ENCODE data around the gene RIOK1.
"Not testable (repeated sequence)": the region's sequence is repeated elsewhere in the genome, so short reads cannot be mapped to it uniquely, and the experiment has no call there.

RIOK1 gene

DNA sequence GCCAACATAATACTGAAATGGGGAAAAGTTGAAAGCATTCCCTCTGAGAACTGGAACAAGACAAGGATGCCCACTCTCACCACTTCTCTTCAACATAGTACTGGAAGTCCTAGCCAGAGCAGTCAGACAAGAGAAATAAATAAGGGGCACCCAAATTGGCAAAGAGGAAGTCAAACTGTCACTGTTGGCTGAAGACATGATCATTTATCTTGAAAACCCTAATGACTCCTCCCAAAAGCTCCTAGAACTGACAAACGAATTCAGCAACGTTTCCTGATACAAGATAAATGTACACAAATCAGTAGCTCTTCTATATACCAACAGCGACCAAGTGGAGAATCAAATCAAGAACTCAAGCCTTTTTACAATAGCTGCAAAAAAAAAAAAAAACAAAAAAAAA, 37.7 kb upstream of the RIOK1 start:
- not testable (repeated sequence) for H2AFZ ChIP-seq (ENCODE audit: low read depth, low read length); H3K4me2 ChIP-seq (ENCODE audit: low read length, poor library complexity, severe bottlenecking); DNase-seq; H2BK120ac ChIP-seq (ENCODE audit: low read depth, low read length); H3K79me1 ChIP-seq (replicated peaks; ENCODE audit: low read length, poor library complexity, severe bottlenecking); H3K23ac ChIP-seq (ENCODE audit: low read length in 2 of 2); H2AK5ac ChIP-seq (ENCODE audit: low read length, severe bottlenecking); H2BK15ac ChIP-seq (ENCODE audit: low read depth, poor library complexity, severe bottlenecking); H3K36me3 ChIP-seq (ENCODE audit: control insufficient read depth in 1 of 2, insufficient read depth in 2 of 2, low read depth in 1 of 2, low read length in 2 of 2); H3K14ac ChIP-seq (ENCODE audit: low read length in 2 of 2); H3K18ac ChIP-seq (ENCODE audit: low read depth in 1 of 2, low read length in 2 of 2); H2BK12ac ChIP-seq (ENCODE audit: low read length in 2 of 2); H2BK5ac ChIP-seq (ENCODE audit: low read depth, low read length, poor library complexity, severe bottlenecking); H3K9me3 ChIP-seq (ENCODE audit: control insufficient read depth, low read length); H3K4me1 ChIP-seq (ENCODE audit: control insufficient read depth, insufficient read depth, low read depth, low read length); H3K27ac ChIP-seq (ENCODE audit: low read length, poor library complexity, severe bottlenecking); H3K27me3 ChIP-seq (ENCODE audit: control insufficient read depth in 1 of 2, insufficient read depth in 1 of 2, low read length in 2 of 2); H3K9ac ChIP-seq (ENCODE audit: low read length); H3K4ac ChIP-seq (ENCODE audit: low read depth in 1 of 2, low read length in 2 of 2); H4K8ac ChIP-seq (ENCODE audit: low read length); H3K4me3 ChIP-seq (ENCODE audit: insufficient read depth in 1 of 2, low read depth in 1 of 2, low read length in 2 of 2); H4K91ac ChIP-seq (ENCODE audit: low read length)
- WGBS, result 59% methylated on average over 3 of the region's 3 CpGs

DNA sequence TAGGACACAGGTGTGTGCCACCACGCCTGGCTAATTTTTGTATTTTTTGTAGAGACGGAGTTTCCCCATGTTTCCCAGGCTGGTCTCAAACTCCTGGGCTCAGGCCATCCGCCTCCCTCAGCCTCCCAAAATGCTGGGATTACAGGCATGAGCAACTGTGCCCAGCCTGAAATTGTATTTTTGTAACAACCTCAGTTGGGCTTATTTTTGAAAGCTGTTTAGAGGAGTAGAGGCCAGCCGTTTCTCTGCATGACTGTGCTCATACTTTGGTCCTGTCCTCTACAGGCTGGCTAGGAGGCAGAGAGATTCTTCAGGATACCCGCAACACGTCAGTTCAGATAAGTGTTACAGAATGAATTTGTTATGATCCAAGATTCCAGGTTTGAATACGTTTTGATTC, 22.2 kb upstream of the RIOK1 start:
- Histone ChIP-seq H3K4ac (ENCODE audit: low read depth in 1 of 2, low read length in 2 of 2) (no peak overlapping the region), H2AK5ac (ENCODE audit: low read length, severe bottlenecking) (no peak overlapping the region), H3K27me3 (ENCODE audit: control insufficient read depth in 1 of 2, insufficient read depth in 1 of 2, low read length in 2 of 2) (no peaks in the 10 kb centered on the region), H2AFZ (ENCODE audit: low read depth, low read length) (no peak overlapping the region), H3K9ac (ENCODE audit: low read length) (no peak overlapping the region), H3K23ac (ENCODE audit: low read length in 2 of 2) (no peak overlapping the region), H4K91ac (ENCODE audit: low read length) (no peak overlapping the region), H4K8ac (ENCODE audit: low read length) (no peak overlapping the region), H3K36me3 (ENCODE audit: control insufficient read depth in 1 of 2, insufficient read depth in 2 of 2, low read depth in 1 of 2, low read length in 2 of 2) (no peaks in the 10 kb centered on the region), H2BK12ac (ENCODE audit: low read length in 2 of 2) (no peak overlapping the region), H2BK15ac (ENCODE audit: low read depth, poor library complexity, severe bottlenecking) (no peak overlapping the region), H3K9me3 (ENCODE audit: control insufficient read depth, low read length) (no peaks in the 10 kb centered on the region), H3K4me3 (ENCODE audit: insufficient read depth in 1 of 2, low read depth in 1 of 2, low read length in 2 of 2) (no peak overlapping the region), H3K4me2 (ENCODE audit: low read length, poor library complexity, severe bottlenecking) (no peak overlapping the region), H2BK120ac (ENCODE audit: low read depth, low read length) (no peak overlapping the region), H3K79me1 (replicated peaks; ENCODE audit: low read length, poor library complexity, severe bottlenecking) (no peaks in the 10 kb centered on the region), H3K27ac (ENCODE audit: low read length, poor library complexity, severe bottlenecking) (no peak overlapping the region), H3K18ac (ENCODE audit: low read depth in 1 of 2, low read length in 2 of 2) (no peak overlapping the region), H2BK5ac (ENCODE audit: low read depth, low read length, poor library complexity, severe bottlenecking) (no peak overlapping the region), H3K4me1 (ENCODE audit: control insufficient read depth, insufficient read depth, low read depth, low read length) (no peaks in the 10 kb centered on the region), H3K14ac (ENCODE audit: low read length in 2 of 2) (no peak overlapping the region)
- DNase-seq, result no peak
- WGBS, result 89% methylated on average over 7 of the region's 7 CpGs

- Histone ChIP-seq H2AFZ (ENCODE audit: low read depth, low read length) (no peak overlapping the region), H3K4ac (ENCODE audit: low read depth in 1 of 2, low read length in 2 of 2) (no peak overlapping the region), H2BK15ac (ENCODE audit: low read depth, poor library complexity, severe bottlenecking) (no peak overlapping the region), H3K36me3 (ENCODE audit: control insufficient read depth in 1 of 2, insufficient read depth in 2 of 2, low read depth in 1 of 2, low read length in 2 of 2) (no peaks in the 10 kb centered on the region), H2BK5ac (ENCODE audit: low read depth, low read length, poor library complexity, severe bottlenecking) (no peak overlapping the region), H3K27me3 (ENCODE audit: control insufficient read depth in 1 of 2, insufficient read depth in 1 of 2, low read length in 2 of 2) (no peaks in the 10 kb centered on the region), H4K91ac (ENCODE audit: low read length) (no peak overlapping the region), H2BK120ac (ENCODE audit: low read depth, low read length) (no peak overlapping the region), H3K9ac (ENCODE audit: low read length) (no peak overlapping the region), H3K4me2 (ENCODE audit: low read length, poor library complexity, severe bottlenecking) (no peak overlapping the region), H3K14ac (ENCODE audit: low read length in 2 of 2) (no peak overlapping the region), H2BK12ac (ENCODE audit: low read length in 2 of 2) (no peak overlapping the region), H2AK5ac (ENCODE audit: low read length, severe bottlenecking) (no peak overlapping the region), H4K8ac (ENCODE audit: low read length) (no peak overlapping the region), H3K4me3 (ENCODE audit: insufficient read depth in 1 of 2, low read depth in 1 of 2, low read length in 2 of 2) (no peak overlapping the region), H3K18ac (ENCODE audit: low read depth in 1 of 2, low read length in 2 of 2) (no peak overlapping the region), H3K27ac (ENCODE audit: low read length, poor library complexity, severe bottlenecking) (no peak overlapping the region), H3K23ac (ENCODE audit: low read length in 2 of 2) (no peak overlapping the region), H3K79me1 (replicated peaks; ENCODE audit: low read length, poor library complexity, severe bottlenecking) (no peaks in the 10 kb centered on the region), H3K9me3 (ENCODE audit: control insufficient read depth, low read length) (no peaks in the 10 kb centered on the region), H3K4me1 (ENCODE audit: control insufficient read depth, insufficient read depth, low read depth, low read length) (no peaks in the 10 kb centered on the region)
- DNase-seq, result no peak
- WGBS, result 76% methylated on average over 3 of the region's 3 CpGs
Observed at GRCh38 chr6:7373739-7374138, 15.9 kb upstream of the RIOK1 start.

DNA sequence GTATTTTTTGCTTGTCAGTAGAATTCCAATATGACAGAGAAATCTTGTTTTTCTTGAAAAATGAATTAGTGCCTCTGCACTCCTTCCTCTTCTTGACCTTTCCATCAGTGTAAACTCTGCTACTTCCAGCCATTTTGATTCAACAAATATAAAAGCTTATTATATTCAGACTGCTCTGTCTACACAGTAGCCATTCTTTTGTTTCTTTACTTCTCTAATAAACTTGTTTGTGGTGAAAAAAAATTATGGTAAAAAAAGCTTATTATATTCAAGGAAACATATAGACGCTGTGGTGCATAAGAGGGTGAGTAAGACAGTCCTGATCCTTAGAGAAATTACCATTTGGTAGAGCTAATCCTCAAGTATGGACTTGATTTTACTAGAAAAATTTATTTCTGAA, 11.6 kb upstream of the RIOK1 start:
- H4K8ac ChIP-seq (ENCODE audit: low read length), result no peak overlapping the region
- no peaks in the 10 kb centered on the region for H3K27me3 ChIP-seq (ENCODE audit: control insufficient read depth in 1 of 2, insufficient read depth in 1 of 2, low read length in 2 of 2)
- H3K79me1 ChIP-seq (replicated peaks; ENCODE audit: low read length, poor library complexity, severe bottlenecking), result no peaks in the 10 kb centered on the region
- no peak overlapping the region for H3K14ac ChIP-seq (ENCODE audit: low read length in 2 of 2)
- no peak overlapping the region for H2BK5ac ChIP-seq (ENCODE audit: low read depth, low read length, poor library complexity, severe bottlenecking)
- H3K9me3 ChIP-seq (ENCODE audit: control insufficient read depth, low read length), result no peaks in the 10 kb centered on the region
- WGBS, result 100% methylated on average over 1 of the region's 1 CpG
- H3K4me3 ChIP-seq (ENCODE audit: insufficient read depth in 1 of 2, low read depth in 1 of 2, low read length in 2 of 2), result no peak overlapping the region
- no peak overlapping the region for H3K18ac ChIP-seq (ENCODE audit: low read depth in 1 of 2, low read length in 2 of 2)
- H3K4ac ChIP-seq (ENCODE audit: low read depth in 1 of 2, low read length in 2 of 2), result no peak overlapping the region
- H3K27ac ChIP-seq (ENCODE audit: low read length, poor library complexity, severe bottlenecking), result no peak overlapping the region
- H3K9ac ChIP-seq (ENCODE audit: low read length), result no peak overlapping the region
- H3K4me2 ChIP-seq (ENCODE audit: low read length, poor library complexity, severe bottlenecking), result no peak overlapping the region
- no peak overlapping the region for H4K91ac ChIP-seq (ENCODE audit: low read length)
- H2AK5ac ChIP-seq (ENCODE audit: low read length, severe bottlenecking), result no peak overlapping the region
- no peaks in the 10 kb centered on the region for H3K36me3 ChIP-seq (ENCODE audit: control insufficient read depth in 1 of 2, insufficient read depth in 2 of 2, low read depth in 1 of 2, low read length in 2 of 2)
- H3K23ac ChIP-seq (ENCODE audit: low read length in 2 of 2), result no peak overlapping the region
- no peak overlapping the region for H2BK120ac ChIP-seq (ENCODE audit: low read depth, low read length)
- no peak for DNase-seq
- no peak overlapping the region for H2BK15ac ChIP-seq (ENCODE audit: low read depth, poor library complexity, severe bottlenecking)
- no peaks in the 10 kb centered on the region for H3K4me1 ChIP-seq (ENCODE audit: control insufficient read depth, insufficient read depth, low read depth, low read length)
- H2BK12ac ChIP-seq (ENCODE audit: low read length in 2 of 2), result no peak overlapping the region
- no peak overlapping the region for H2AFZ ChIP-seq (ENCODE audit: low read depth, low read length)
